ENCODE data around the gene C5orf22.

The C5orf22 gene

GRCh38 chr5:31604644-31605043, 72.5 kb downstream of the C5orf22 start:
- no peak for DNase-seq (ENCODE audit: low read depth)
